Fibroblast of villous mesenchyme (primary cell): ENCODE results near the gene LRRC38. TPM values are rescaled to one million over a fixed set of nuclear protein-coding genes. Genes with fewer than 3 reads are reported as not detected.
"Not testable (repeated sequence)": the region's sequence is repeated elsewhere in the genome, so short reads cannot be mapped to it uniquely, and the experiment has no call there.

Source experiments
- DNase-seq: peaks from one replicate; pipeline ENCODE4 v3.0.0-alpha.2; 2010; ENCODE audit warnings: low read depth
- H3K4me3 ChIP-seq: 2 replicates; pipeline ENCODE4 v1.5.1; 2011; ENCODE audit warnings: low read depth, mild to moderate bottlenecking, low read length
- total RNA-seq: library from RNA; depleted of rRNA; stranded (reverse); fragments of >200 nt; gene quantifications from 2 replicates; pipeline ENCODE4 v1.2.3, GENCODE V29; 2012
- TF ChIP-seq, protein P1 (sequence below): IDR thresholded peaks from 2 replicates; pipeline ENCODE4 v1.5.1; 2012; ENCODE audit warnings: low read depth, mild to moderate bottlenecking, low read length; ENCODE audit not compliant: insufficient read depth

Gene LRRC38
- total RNA-seq, 1 donor, result not detected

DNA sequence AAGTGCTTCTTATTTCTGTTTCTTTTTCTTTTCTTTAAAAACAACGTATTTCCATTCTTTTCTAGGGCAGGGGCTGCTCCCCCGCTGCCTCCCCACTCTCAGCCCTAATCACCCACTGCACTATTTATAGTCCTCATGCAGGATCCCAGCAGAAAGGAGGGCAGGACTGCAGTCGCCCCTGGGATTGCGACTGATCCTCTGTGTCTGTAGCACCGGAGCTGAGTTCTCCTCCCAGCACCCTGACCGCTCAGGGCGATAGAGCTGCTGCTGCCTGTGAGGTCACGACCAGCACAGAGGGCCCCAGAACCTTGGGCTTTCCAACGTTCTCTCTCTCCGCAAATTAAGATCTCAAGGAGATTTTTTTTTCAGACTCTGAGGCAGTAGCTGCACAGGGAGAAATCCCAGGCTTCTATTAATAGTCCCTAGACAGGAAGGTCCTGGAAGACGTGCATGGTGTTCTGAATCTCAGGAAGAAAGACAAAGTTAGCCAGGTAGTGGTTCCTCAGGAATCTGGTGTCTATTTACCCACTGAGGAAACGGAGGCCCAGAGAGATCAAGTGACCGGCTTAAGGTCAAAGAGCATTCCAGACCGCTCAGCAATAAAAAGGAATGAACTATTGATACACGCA lies 56.8 kb downstream of the LRRC38 start:
- TF ChIP-seq, protein P1, sequence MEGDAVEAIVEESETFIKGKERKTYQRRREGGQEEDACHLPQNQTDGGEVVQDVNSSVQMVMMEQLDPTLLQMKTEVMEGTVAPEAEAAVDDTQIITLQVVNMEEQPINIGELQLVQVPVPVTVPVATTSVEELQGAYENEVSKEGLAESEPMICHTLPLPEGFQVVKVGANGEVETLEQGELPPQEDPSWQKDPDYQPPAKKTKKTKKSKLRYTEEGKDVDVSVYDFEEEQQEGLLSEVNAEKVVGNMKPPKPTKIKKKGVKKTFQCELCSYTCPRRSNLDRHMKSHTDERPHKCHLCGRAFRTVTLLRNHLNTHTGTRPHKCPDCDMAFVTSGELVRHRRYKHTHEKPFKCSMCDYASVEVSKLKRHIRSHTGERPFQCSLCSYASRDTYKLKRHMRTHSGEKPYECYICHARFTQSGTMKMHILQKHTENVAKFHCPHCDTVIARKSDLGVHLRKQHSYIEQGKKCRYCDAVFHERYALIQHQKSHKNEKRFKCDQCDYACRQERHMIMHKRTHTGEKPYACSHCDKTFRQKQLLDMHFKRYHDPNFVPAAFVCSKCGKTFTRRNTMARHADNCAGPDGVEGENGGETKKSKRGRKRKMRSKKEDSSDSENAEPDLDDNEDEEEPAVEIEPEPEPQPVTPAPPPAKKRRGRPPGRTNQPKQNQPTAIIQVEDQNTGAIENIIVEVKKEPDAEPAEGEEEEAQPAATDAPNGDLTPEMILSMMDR, result no peak
- H3K4me3 ChIP-seq, result no peak overlapping the region
- no peak for DNase-seq

DNA sequence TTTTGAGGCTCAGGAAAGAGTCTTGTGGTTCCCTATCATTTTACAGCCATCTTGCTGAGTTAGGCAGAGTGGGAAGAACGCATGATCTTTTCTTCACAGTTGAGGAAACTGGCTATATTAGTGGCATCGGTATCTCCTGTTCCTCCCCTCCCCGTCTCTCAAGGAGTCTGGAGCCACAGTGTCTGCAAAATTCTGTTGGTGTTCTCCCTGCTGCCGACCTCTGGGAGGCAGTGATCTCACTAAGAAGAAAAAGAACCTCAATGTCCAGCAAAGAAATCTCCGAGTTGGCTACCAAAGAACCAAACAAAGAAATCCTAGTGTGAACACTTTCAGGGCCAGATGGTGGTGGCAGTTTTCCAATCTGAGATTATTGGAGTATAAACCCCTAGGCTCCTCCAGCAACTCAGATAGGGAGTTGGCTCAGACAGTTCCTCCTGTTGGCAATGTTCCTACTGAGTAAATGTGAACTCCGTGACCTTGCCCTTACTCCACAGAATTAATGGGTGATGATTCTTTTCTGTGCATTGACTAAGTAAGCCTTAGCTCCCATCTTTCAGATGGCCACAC lies 62.3 kb downstream of the LRRC38 start:
- peak; percentile 1 for DNase-seq
- H3K4me3 ChIP-seq, result no peak overlapping the region

DNA sequence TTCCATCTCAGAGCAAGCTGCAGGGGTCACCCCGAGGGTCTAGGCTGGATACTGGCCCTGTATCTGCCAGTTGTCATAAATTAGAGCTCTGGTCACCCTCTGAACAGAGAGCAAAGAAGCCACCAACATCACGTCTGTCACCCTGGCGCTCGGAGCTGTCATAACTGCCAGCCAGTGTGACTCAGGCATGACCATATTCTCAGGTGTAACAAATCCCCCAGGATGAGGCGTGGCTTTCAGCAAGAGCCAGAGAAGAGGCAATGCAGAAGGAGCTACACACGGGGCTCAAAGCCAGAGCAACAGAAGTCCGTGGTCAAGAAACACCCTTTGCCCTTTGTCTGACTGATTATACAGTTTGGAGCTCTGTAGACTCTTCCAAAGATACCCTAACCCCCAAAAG lies 63.6 kb downstream of the LRRC38 start:
- H3K4me3 ChIP-seq, result no peak overlapping the region
- TF ChIP-seq, protein P1, result no peak
- no peak for DNase-seq

More for the DNA sequence above, 62.3 kb downstream of the LRRC38 start:
- TF ChIP-seq, protein P1, result no peak

DNA sequence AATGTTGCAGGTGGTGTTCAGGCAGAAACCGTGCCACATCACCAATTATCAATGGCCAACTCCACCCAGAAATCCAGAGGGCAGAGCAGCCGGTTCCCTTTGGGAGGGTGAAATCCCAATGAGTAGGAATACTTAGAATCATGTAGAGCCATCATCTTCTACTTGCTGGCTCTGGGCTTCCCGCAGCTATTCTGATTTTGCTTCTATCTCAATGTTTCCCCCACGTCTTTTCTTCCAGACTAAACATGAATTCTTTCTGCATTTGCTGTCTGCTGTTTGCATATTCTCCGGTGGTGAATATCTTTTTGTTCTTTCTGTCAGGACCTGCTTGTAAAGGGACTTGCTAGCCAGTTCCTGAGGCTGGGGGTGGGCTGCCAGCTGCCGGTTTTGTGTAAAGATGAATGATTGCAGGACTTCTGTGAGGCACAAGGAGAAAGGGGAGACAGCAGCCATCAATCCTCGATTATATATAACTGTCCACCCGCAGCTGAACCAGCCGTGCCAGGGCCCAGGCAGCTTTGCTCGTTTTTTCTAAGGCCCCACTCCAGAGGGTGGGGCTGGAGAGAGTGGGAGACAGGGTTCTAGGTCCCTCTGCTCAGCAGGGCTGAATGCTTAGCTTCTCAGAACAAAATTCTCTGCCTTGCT lies 70.3 kb downstream of the LRRC38 start:
- TF ChIP-seq, protein P1, result no peak
- DNase-seq, result no peak
- no peak overlapping the region for H3K4me3 ChIP-seq

DNA sequence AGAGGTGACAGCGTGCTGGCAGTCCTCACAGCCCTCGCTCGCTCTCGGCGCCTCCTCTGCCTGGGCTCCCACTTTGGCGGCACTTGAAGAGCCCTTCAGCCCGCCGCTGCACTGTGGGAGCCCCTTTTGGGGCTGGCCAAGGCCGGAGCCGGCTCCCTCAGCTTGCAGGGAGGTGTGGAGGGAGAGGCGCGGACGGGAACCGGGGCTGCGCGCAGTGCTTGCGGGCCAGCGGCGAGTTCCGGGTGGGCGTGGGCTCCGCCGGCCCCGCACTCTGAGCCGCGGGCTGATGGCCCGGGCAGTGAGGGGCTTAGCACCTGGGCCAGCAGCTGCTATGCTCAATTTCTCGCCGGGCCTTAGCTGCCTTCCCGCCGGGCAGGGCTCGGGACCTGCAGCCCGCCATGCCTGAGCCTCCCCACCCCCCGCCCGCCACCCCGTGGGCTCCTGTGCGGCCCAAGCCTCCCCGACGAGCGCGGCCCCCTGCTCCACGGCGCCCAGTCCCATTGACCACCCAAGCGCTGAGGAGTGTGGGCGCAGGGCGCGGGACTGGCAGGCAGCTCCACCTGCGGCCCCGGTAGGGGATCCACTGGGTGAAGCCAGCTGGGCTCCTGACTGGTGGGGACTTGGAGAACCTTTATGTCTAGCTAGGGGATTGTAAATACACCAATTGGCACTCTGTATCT lies 74.6 kb downstream of the LRRC38 start:
- not testable (repeated sequence) for H3K4me3 ChIP-seq, DNase-seq

DNA sequence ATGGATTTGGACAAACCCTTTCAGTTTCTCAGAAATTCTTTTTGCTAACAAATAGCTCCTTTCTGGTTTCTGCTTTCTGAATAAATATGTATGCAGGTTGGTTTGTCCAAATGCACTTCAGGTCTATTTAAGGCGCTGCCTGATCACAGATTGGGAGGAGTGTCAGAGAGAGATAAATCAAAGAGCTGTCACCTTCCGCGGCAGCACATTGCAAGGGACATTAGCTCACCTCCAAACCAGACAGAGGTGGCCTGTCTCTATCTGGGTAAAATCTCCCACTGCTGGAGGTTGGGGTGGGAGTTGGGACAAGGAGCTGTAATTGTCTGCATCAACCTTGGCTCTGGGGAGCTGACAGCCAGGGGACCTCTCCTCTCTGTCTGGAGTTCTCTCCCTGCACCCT lies 78.3 kb downstream of the LRRC38 start:
- TF ChIP-seq, protein P1, result no peak

DNA sequence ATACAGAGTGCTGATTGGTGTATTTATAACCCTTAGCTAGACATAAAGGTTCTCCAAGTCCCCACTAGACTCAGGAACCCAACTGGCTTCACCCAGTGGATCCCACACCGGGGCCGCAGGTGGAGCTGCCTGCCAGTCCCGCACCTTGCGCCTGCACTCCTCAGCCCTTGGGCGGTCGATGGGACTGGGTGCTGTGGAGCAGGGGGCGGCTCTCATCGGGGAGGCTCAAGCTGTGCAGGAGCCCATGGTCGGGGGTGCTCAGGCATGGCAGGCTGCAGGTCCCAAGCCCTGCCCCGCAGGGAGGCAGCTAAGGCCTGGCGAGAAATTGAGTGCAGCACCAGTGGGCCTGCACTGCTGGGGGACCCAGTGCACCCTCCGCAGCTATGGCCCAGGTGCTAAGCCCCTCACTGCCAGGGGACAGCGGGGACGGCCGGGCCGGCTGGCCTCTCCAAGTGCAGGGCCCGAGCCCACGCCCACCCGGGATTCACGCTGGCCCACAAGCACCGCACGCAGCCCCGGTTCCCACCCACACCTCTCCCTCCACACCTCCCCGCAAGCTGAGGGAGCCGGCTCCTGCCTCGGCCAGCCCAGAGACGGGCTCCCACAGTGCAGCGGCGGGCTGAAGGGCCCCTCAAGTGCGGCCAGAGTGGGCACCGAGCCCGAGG lies 80.0 kb downstream of the LRRC38 start:
- not testable (repeated sequence) for H3K4me3 ChIP-seq, DNase-seq

More for the DNA sequence above, 78.3 kb downstream of the LRRC38 start:
- DNase-seq, result no peak
- no peak overlapping the region for H3K4me3 ChIP-seq
